HG03378 (cell line): ENCODE data around the gene PLEK2.
"Not testable (repeated sequence)": the region's sequence is repeated elsewhere in the genome, so short reads cannot be mapped to it uniquely, and the experiment has no call there.

Experiments used
- ATAC-seq: cut with Tn5 transposase; IDR thresholded peaks from one replicate; pipeline ENCODE4 v1.9.1; 2021; ENCODE audit warnings: mild to moderate bottlenecking, moderate library complexity; ENCODE audit not compliant: unreplicated experiment

The PLEK2 gene

GRCh38 chr14:67429510-67430205 is 17.7 kb upstream of the PLEK2 start:
- ATAC-seq = no peak

- no peak for ATAC-seq
Measured at GRCh38 chr14:67428501-67429031, 16.6 kb upstream of the PLEK2 start.

GRCh38 chr14:67426983-67427606 is 15.1 kb upstream of the PLEK2 start:
- no peak for ATAC-seq

- ATAC-seq = no peak
Measured at GRCh38 chr14:67426161-67426560, 14.2 kb upstream of the PLEK2 start.

- ATAC-seq = no peak
Measured at GRCh38 chr14:67425608-67426007, 13.6 kb upstream of the PLEK2 start.

- no peak for ATAC-seq
Measured at GRCh38 chr14:67424539-67424938, 12.6 kb upstream of the PLEK2 start.

- ATAC-seq = no peak
Measured at GRCh38 chr14:67423424-67423823, 11.5 kb upstream of the PLEK2 start.

GRCh38 chr14:67421356-67422224 is 9.6 kb upstream of the PLEK2 start:
- ATAC-seq = no peak

- no peak for ATAC-seq
Measured at GRCh38 chr14:67420102-67420739, 8.3 kb upstream of the PLEK2 start.

GRCh38 chr14:67418401-67419191 is 6.6 kb upstream of the PLEK2 start:
- no peak for ATAC-seq

GRCh38 chr14:67417633-67418032 is 5.7 kb upstream of the PLEK2 start:
- ATAC-seq = no peak

- ATAC-seq = no peak
Measured at GRCh38 chr14:67416810-67417209, 4.8 kb upstream of the PLEK2 start.

- no peak for ATAC-seq
Measured at GRCh38 chr14:67416085-67416484, 4.1 kb upstream of the PLEK2 start.

- not testable (repeated sequence) for ATAC-seq
Measured at GRCh38 chr14:67415610-67416009, 3.6 kb upstream of the PLEK2 start.

GRCh38 chr14:67413806-67414769 is 2.1 kb upstream of the PLEK2 start:
- no peak for ATAC-seq

- no peak for ATAC-seq
Measured at GRCh38 chr14:67411370-67411769, 595 bp downstream of the PLEK2 start.

GRCh38 chr14:67410313-67410712 is 1.7 kb downstream of the PLEK2 start:
- ATAC-seq = no peak

GRCh38 chr14:67409461-67409860 is 2.5 kb downstream of the PLEK2 start:
- no peak for ATAC-seq
